ENCODE results near the gene ATP6V0E2. TPM values are rescaled to one million over a fixed set of nuclear protein-coding genes. Genes with fewer than 3 reads are reported as not detected.
A peak's percentile ranks its signal among the peaks of the same experiment; 100 is the strongest.

Gene ATP6V0E2
- total and polyA plus RNA-seq, 12 donors, result 17.5 to 101 (median 32.0) TPM

DNA sequence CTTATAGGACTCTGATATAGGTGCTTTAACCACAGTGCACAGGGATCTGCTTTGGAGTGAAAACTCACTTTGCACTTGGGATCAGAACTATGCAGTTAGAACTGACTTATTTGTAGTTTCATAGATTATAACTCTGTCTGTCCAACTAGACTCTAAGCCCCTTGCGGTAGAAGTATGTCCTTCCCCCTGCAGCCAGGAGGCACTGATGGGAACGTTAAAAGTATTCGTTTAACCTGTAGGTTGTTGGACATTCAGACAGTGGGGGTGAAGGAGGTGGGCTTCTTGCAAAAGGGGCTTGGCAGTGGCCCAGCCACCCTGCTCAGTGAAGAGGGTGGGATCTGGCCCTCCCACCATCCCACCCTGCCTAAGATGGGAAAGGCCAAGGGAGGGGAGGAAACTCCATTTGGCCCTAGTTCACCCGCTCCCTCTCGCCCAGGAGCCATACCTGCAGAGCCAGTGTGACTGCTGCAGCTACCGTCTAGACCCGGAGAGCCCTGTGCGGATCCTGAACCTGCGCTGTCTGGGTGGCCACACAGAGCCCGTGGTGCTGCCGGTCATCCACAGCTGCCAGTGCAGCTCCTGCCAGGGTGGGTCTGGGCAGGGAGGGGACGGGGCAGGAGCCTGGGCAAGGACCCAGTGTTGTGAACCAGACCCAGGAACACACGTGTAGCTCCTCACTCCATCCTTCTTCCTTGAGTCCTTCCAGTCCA lies 41.3 kb upstream of the ATP6V0E2 start:
- DNase-seq, result peak in 1 of 7 donors; percentile 4
- Histone ChIP-seq H3K4me1 (replicated peaks in 1 of 2) (no peaks in the 10 kb centered on the region), H3K27ac (no peak overlapping the region), H3K36me3 (replicated peaks in 1 of 2) (no peaks in the 10 kb centered on the region), H3K9me3 (replicated peaks in 1 of 3) (no peaks in the 10 kb centered on the region), H3K27me3 (no peaks in the 10 kb centered on the region), H3K4me3 (no peak overlapping the region)
- TF ChIP-seq POLR2A (IDR thresholded peaks at IDR 0.05), result no peak
- TF ChIP-seq, protein P1, sequence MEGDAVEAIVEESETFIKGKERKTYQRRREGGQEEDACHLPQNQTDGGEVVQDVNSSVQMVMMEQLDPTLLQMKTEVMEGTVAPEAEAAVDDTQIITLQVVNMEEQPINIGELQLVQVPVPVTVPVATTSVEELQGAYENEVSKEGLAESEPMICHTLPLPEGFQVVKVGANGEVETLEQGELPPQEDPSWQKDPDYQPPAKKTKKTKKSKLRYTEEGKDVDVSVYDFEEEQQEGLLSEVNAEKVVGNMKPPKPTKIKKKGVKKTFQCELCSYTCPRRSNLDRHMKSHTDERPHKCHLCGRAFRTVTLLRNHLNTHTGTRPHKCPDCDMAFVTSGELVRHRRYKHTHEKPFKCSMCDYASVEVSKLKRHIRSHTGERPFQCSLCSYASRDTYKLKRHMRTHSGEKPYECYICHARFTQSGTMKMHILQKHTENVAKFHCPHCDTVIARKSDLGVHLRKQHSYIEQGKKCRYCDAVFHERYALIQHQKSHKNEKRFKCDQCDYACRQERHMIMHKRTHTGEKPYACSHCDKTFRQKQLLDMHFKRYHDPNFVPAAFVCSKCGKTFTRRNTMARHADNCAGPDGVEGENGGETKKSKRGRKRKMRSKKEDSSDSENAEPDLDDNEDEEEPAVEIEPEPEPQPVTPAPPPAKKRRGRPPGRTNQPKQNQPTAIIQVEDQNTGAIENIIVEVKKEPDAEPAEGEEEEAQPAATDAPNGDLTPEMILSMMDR (IDR thresholded peaks at IDR 0.05), result no peak
- intact Hi-C loops (cut with DNase I), result no loop called here
- 70 to 78% (median 74%) methylated on average over 8 to 13 of the region's 13 CpGs for WGBS, 4 donors

DNA sequence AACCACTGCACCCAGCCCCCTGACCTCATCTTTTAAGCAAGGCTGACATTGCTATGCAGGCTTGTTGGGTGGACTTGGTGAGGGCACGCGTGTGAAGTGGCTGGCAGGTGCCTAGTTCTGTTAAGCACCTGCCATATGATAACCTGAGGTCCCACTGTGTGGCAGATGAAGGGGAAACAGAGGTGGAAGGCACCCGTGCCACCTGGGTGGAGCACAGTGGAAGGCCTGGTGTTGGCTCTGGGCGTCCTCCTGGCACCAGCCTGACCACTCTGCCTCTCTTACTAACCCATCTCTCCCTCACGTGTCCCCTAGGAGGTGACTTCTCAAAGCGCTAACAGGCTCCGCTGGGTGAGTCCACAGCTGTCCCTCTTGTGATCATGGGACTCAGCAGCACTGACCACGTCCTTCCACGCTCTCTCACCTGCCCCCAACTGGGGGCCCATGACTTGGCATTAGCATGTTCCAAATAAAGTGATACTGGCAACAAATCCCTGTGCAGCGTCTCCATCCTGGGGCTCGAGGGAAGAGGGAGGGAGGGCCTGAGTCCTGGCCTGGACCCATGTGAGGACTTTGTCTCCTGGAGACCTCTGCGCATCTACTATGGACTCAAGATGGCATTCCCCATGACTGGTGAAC lies 40.2 kb upstream of the ATP6V0E2 start:
- peak in 1 of 7 donors; percentile 0 for DNase-seq
- no peaks in the 10 kb centered on the region for H3K27me3 ChIP-seq

GRCh38 chr7:149834601-149835000 lies 39.2 kb upstream of the ATP6V0E2 start:
- 85 to 90% (median 87%) methylated on average over 8 of the region's 8 CpGs for WGBS, 4 donors

More for the DNA sequence above, 40.2 kb upstream of the ATP6V0E2 start:
- no peak overlapping the region for H3K27ac ChIP-seq
- 83 to 89% (median 86%) methylated on average over 9 to 12 of the region's 12 CpGs for WGBS, 4 donors
- TF ChIP-seq, protein P1 (IDR thresholded peaks at IDR 0.05), result no peak
- TF ChIP-seq POLR2A (IDR thresholded peaks at IDR 0.05), result no peak
- H3K4me3 ChIP-seq, result no peak overlapping the region
- H3K36me3 ChIP-seq (replicated peaks in 1 of 2), result no peaks in the 10 kb centered on the region
- intact Hi-C loops (cut with DNase I), result no loop called here
- H3K4me1 ChIP-seq (replicated peaks in 1 of 2), result peaks cover 0 to 4% of the 10 kb centered on the region in 2 donors
- no peaks in the 10 kb centered on the region for H3K9me3 ChIP-seq (replicated peaks in 1 of 3)

GRCh38 chr7:149836434-149836833 lies 37.3 kb upstream of the ATP6V0E2 start:
- H3K4me1 ChIP-seq (replicated peaks in 1 of 2), result peaks cover 5 to 14% of the 10 kb centered on the region in 2 donors
- whole genome bisulfite sequencing, 4 donors, result 37 to 95% (median 91%) methylated on average over 1 of the region's 1 CpG
- no peaks in the 10 kb centered on the region for H3K9me3 ChIP-seq (replicated peaks in 1 of 3)
- H3K36me3 ChIP-seq (replicated peaks in 1 of 2), result no peaks in the 10 kb centered on the region
- intact Hi-C loops (cut with DNase I), result no loop called here
- H3K4me3 ChIP-seq, result no peak overlapping the region
- DNase-seq, result no peak
- no peaks in the 10 kb centered on the region for H3K27me3 ChIP-seq
- no peak for TF ChIP-seq POLR2A (IDR thresholded peaks at IDR 0.05)
- TF ChIP-seq, protein P1 (IDR thresholded peaks at IDR 0.05), result no peak
- H3K27ac ChIP-seq, result no peak overlapping the region

More at GRCh38 chr7:149834601-149835000, 39.2 kb upstream of the ATP6V0E2 start:
- no peaks in the 10 kb centered on the region for H3K36me3 ChIP-seq (replicated peaks in 1 of 2)
- DNase-seq, result no peak
- H3K27ac ChIP-seq, result no peak overlapping the region
- TF ChIP-seq POLR2A (IDR thresholded peaks at IDR 0.05), result no peak
- TF ChIP-seq, protein P1 (IDR thresholded peaks at IDR 0.05), result no peak
- intact Hi-C loops (cut with DNase I), result no loop called here
- H3K4me1 ChIP-seq (replicated peaks in 1 of 2), result peaks cover 5 to 11% of the 10 kb centered on the region in 2 donors
- H3K27me3 ChIP-seq, result no peaks in the 10 kb centered on the region
- no peaks in the 10 kb centered on the region for H3K9me3 ChIP-seq (replicated peaks in 1 of 3)
- no peak overlapping the region for H3K4me3 ChIP-seq
